HUES6 (cell line): ENCODE data around the gene PBX1.

Experiments
- H3K27ac ChIP-seq: 2 replicates; pipeline ENCODE4 v1.7.0; 2013; ENCODE audit warnings: low read depth, mild to moderate bottlenecking, low read length, inconsistent platforms
- H3K27me3 ChIP-seq: 2 replicates; pipeline ENCODE4 v1.6.1; 2013; ENCODE audit warnings: low read length; ENCODE audit not compliant: control insufficient read depth, insufficient read depth
- H3K36me3 ChIP-seq: 2 replicates; pipeline ENCODE4 v1.6.1; 2013; ENCODE audit warnings: low read length; ENCODE audit not compliant: control insufficient read depth, insufficient read depth
- H3K4me1 ChIP-seq: 2 replicates; pipeline ENCODE4 v1.6.1; 2013; ENCODE audit warnings: low read length; ENCODE audit not compliant: control insufficient read depth, insufficient read depth
- H3K4me3 ChIP-seq: 2 replicates; pipeline ENCODE4 v1.5.1; 2013; ENCODE audit warnings: low read depth, low read length
- H3K9ac ChIP-seq: one replicate; pipeline ENCODE4 v1.6.1; 2013; ENCODE audit warnings: mild to moderate bottlenecking, low read length
- H3K9me3 ChIP-seq: 2 replicates; pipeline ENCODE4 v1.6.1; 2013; ENCODE audit warnings: low read depth, low read length; ENCODE audit not compliant: control insufficient read depth, insufficient read depth

PBX1 gene

DNA sequence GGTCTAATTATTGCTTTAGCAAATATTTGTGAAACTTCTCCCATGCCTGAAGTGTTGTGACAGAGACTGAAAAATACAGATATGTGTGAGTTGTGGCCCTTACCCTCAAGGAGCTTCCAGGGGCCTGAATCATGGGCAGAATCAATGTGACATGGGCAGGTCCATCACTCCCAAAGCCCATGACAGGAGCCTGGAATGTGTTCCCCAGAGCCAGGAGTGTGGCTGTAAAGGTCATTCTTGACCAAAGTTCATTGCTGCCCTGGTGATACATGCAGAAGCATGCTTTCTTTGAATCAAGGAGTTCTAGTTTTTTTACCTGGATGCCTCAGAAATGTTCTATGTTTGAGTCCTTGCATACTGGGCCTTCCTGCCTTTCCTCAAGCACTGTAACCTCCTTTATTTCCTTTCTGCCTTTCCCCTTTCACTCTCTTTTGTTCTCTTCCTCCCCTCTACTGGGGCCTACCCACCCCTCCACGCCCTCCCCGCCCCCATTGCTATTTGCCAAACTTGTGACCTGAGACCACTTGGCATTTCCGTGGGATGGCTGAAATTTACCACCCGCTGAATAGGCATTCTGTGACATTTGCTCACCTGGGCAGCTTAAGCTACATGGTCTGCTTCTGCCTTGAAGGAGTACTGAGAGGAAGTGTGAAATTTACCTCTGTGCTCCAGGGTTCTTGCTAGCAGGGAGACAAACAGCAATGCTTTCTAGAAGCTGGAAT is 19.7 kb downstream of the PBX1 start:
- peaks cover 66% of the 10 kb centered on the region for H3K4me1 ChIP-seq
- peak overlapping the region; percentile 37; the same call in 1 of the 2 replicates for H3K27ac ChIP-seq
- peaks cover 2% of the 10 kb centered on the region; the same call in 1 of the 2 replicates for H3K36me3 ChIP-seq
- H3K9me3 ChIP-seq, result no peaks in the 10 kb centered on the region
- H3K27me3 ChIP-seq, result no peaks in the 10 kb centered on the region
- peak overlapping the region; percentile 13; the same call in 1 of the 2 replicates for H3K4me3 ChIP-seq
- no peak overlapping the region for H3K9ac ChIP-seq

DNA sequence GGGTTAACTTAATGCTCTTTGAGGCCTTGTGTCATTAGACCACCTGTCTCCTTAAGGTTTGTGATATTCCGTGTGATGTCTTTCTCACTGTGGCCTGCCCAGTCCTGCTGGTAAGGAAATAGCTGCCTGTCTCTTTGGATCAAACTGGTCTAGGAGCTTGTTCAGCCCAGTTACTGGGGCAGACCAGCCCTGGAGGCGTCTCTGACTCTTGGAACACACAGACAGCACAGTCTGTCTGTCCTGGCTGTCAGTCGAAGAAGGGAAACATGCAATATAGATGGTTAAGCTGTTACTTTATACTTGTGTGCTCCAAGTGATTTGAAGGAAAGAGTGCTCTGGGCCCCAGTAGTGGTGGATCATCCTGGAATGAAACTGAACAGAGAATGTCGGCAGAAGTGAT is 20.4 kb downstream of the PBX1 start:
- H3K27ac ChIP-seq, result no peak overlapping the region; the same call in 1 of the 2 replicates
- no peak overlapping the region; the same call in 1 of the 2 replicates for H3K4me3 ChIP-seq
- H3K36me3 ChIP-seq, result peaks cover 2% of the 10 kb centered on the region; the same call in 1 of the 2 replicates

DNA sequence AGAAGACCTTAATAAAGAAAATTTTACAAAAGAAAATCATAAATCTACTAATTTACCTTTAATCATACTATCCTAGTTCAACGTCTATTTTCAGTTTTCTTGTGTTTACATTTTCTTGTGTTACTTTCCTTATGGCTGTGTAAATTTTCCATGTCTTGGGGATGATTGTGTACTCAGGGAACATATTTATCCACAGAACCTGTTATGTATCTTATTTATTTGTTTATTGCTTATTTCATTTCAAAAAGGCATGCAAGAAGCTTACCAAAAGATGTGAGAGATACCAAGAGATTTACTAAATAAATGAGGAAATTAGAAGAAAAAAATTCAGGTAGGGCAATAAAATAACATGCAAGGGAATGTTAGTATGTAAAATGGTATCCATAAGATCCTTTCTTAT is 22.8 kb downstream of the PBX1 start:
- Histone ChIP-seq H3K4me3 (no peak overlapping the region), H3K27me3 (no peaks in the 10 kb centered on the region), H3K4me1 (peaks cover 70% of the 10 kb centered on the region), H3K36me3 (peaks cover 10% of the 10 kb centered on the region), H3K27ac (no peak overlapping the region), H3K9ac (no peak overlapping the region), H3K9me3 (no peaks in the 10 kb centered on the region)

More for the DNA sequence above, 20.4 kb downstream of the PBX1 start:
- Histone ChIP-seq H3K9ac (no peak overlapping the region), H3K9me3 (no peaks in the 10 kb centered on the region), H3K27me3 (no peaks in the 10 kb centered on the region), H3K4me1 (peaks cover 68% of the 10 kb centered on the region)

DNA sequence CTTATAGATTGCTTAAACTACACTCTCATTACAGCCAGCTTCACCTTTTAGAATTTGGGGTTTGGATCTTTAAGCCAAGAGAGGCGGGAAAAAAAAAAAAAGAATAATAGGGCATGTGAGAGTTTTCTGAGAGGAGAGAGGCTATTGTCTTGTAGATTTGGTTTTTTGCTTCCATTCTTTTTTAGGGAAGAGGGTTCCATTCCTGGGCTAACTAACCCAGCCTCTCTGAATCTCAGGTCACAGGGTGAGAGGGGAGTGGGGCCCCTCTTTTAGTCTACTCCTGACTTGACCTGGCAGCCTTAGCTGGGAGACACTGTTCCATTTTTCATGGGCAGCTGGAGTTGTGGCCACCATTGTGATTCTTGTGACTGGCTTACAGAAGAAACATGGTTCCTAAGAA is 24.2 kb downstream of the PBX1 start:
- peaks cover 70% of the 10 kb centered on the region for H3K4me1 ChIP-seq
- H3K9me3 ChIP-seq, result no peaks in the 10 kb centered on the region
- H3K36me3 ChIP-seq, result peaks cover 12% of the 10 kb centered on the region
- no peaks in the 10 kb centered on the region for H3K27me3 ChIP-seq
- no peak overlapping the region for H3K9ac ChIP-seq
- peak overlapping the region; percentile 24; the same call in 1 of the 2 replicates for H3K4me3 ChIP-seq
- no peak overlapping the region for H3K27ac ChIP-seq

DNA sequence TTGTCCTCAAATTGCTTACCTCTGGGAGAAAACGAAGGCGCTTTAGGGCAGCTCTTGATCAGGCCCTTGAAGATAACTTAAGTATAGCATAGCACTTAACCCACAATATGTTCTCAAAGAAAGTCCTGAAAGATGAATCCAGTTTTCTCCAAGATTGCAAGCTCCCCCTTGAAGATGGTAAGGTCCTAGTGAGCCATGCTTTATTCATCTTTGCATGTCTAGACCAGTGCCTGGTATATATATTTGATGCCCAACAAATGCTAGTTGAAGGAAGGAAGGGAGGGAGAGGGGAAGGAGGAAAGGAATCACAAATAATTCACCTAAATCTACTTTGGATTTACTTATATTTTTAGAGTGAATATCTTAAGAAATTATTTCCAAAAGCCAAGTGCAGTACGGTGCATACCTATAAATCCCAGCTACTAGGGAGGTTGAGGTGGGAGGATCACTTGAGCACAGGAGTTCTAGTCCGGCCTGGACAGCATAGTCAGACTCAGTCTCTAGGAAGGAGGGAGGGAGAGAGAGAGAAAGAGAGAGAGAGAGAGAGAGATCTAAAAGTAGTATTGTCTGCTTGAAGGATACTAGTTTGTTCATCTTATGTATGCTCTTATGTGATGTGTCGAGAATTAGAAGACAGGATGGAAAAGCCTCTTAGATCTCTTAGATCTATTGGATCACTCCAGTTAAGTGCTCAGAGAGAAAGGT is 25.0 kb downstream of the PBX1 start:
- Histone ChIP-seq H3K27ac (no peak overlapping the region), H3K4me1 (peaks cover 69% of the 10 kb centered on the region), H3K27me3 (no peaks in the 10 kb centered on the region), H3K36me3 (peaks cover 12% of the 10 kb centered on the region), H3K4me3 (no peak overlapping the region), H3K9ac (no peak overlapping the region), H3K9me3 (no peaks in the 10 kb centered on the region)

DNA sequence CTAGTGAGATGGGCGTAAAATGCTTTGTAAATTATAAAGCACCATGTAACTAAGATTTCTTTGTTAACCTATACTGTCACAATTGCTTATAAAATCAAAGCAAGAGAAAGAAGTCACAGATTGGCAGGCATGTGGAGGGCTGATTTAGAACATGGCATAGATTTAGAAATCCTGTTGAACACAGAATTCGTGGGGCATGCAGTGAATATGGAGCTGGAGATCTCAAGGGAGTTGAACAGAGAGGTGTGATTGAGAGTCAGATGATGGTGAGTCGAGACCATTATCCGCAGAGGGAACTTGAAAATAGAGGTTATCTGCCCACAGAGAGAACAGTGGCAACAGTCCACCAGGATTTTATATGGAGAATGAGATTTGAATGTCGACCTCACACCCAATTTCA is 27.6 kb downstream of the PBX1 start:
- Histone ChIP-seq H3K27me3 (no peaks in the 10 kb centered on the region), H3K9ac (no peak overlapping the region), H3K9me3 (no peaks in the 10 kb centered on the region), H3K36me3 (peaks cover 12% of the 10 kb centered on the region), H3K4me3 (no peak overlapping the region), H3K27ac (no peak overlapping the region), H3K4me1 (peaks cover 85% of the 10 kb centered on the region)

DNA sequence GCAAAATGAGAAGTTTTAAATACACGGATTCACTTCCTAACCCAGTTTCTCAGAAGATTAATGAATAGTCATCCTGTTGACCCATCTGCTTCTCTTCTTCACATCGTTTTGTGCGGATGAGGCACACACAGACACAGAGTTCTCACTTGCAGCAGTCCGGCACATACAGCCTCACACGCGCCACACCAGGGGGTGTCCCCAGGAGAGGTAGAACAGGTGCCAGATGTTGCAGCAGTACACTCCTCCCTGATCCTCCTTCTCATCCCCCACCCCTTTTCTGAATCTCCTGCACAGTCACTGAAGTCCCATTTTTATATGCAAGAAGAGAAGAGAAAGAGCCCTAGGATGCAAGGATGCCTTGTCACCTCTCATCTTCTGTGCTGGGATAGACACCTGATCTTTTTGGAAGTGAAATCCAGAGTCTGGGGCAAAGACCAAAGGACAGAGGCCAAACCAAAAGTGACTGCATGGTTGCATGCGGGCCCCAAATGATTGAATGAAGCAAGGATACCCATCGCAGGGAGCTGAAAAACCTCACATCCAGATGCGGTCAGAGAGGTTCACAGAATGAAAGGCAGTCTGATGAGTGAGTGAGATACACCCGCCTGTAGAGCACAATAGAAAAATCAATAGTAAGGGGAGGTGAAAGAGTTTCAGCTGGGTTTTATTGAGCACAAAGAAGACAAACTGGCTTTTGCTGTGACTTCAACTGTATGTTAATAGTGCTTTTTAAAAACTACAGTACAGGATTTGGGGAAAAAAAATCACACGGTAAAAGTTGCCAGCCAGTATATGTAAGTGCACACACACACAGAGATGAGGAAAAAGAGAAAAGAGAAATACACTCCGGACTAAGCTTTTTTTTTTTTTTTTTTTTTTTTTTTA is 28.9 kb downstream of the PBX1 start:
- H3K9ac ChIP-seq, result peak overlapping the region; percentile 30
- H3K36me3 ChIP-seq, result peaks cover 12% of the 10 kb centered on the region
- H3K4me3 ChIP-seq, result 0 out of 2 replicates have a peak overlapping the region, but pooled peaks have one; percentile 38
- peaks cover 94% of the 10 kb centered on the region for H3K4me1 ChIP-seq
- no peaks in the 10 kb centered on the region for H3K27me3 ChIP-seq
- H3K9me3 ChIP-seq, result no peaks in the 10 kb centered on the region
- no peak overlapping the region for H3K27ac ChIP-seq

DNA sequence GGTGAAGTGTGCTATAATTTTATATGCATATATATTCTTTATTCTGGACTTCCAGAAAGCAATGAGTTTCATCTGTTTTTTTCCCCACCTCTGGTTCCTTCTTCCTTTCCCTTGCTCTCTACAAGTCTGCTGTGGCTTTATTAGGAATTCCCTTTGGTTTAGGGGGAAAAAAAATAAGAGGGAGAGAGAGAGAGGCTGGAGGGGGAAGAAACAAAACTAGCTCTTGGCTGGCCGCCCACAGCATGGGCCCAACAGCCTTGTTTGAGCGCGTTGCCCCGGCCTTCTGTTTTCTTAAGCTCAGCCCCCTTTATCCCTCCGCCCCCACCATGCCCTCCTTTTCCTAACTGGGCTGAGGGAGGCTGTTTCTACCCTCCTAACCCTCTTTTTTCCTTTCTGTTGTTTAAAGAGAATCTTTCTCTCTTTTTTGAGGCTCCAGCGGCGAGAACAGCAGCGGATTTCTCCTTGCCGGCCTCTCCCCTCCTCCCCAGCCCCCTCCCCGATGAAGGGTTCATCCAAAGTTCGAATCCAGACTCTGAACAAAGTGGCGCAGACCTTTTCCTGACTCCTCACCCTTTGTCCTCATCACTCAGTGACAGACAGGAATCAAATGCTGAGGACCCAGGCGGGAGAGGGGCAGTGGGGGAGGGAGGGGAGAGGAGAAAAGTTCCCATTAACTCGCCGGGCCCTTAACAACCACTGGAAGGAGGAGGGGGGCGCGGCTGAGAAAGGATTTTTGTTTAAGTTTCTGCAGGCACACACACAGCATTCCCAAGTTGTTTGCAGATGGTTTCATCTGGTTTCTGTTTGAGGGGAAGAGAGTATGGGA is 29.7 kb downstream of the PBX1 start:
- Histone ChIP-seq H3K27ac (peak overlapping the region; percentile 83), H3K9ac (no peak overlapping the region), H3K27me3 (no peaks in the 10 kb centered on the region), H3K9me3 (no peaks in the 10 kb centered on the region), H3K36me3 (peaks cover 12% of the 10 kb centered on the region), H3K4me3 (peak overlapping the region; percentile 38), H3K4me1 (peaks cover 93% of the 10 kb centered on the region)

DNA sequence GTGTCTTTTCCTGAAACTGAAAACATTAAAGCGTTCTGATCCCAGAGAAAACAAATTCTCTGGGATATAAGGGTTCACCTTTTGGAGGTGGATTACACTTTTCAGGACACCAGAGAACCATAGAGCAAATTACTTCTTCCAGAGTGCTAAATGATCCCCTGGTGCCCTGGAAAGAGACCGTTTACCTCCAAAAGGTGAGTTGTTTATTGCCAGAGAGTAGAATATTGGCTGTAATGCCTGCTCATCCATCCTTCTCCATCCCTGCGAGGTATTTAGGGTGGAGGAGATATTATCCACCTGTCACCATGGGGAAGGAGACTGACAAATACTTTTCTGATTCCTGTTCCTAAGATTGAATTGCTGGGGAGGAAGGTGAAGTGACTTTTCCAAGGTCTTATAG is 30.4 kb downstream of the PBX1 start:
- H3K4me3 ChIP-seq, result peak overlapping the region; percentile 38; the same call in 1 of the 2 replicates
- H3K36me3 ChIP-seq, result peaks cover 12% of the 10 kb centered on the region
- H3K27me3 ChIP-seq, result no peaks in the 10 kb centered on the region
- peak overlapping the region; percentile 83 for H3K27ac ChIP-seq
- peaks cover 87% of the 10 kb centered on the region for H3K4me1 ChIP-seq
- H3K9me3 ChIP-seq, result no peaks in the 10 kb centered on the region
- H3K9ac ChIP-seq, result peak overlapping the region; percentile 36

DNA sequence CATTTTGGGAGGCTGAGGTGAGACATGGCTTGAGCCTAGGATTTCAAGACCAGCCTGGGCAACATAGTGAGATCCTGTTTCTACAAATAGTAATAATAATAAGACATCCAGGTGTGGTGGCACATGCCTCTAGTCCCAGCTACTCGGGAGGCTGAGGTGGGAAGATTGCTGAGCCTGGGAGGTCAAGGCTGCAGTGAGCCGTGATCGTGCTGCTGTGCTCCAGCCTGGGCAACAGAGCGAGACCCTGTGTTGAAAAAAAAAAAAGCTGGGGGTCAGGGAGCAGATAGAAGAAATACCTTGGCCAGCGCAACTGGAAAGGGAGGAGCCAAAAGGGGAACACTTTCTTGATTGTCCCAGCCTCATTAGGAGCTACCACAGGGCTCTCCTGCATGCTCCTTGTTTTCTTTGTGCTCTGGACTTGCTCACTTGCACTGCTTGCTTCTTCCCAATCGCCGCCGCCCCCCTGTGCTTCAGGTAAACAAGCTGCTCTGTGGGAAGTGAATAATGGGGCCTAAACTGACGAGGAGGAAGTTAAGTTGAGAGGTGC is 31.1 kb downstream of the PBX1 start:
- no peaks in the 10 kb centered on the region for H3K27me3 ChIP-seq
- H3K4me3 ChIP-seq, result peak overlapping the region; percentile 12; the same call in 1 of the 2 replicates
- H3K9ac ChIP-seq, result peak overlapping the region; percentile 36
- no peaks in the 10 kb centered on the region for H3K9me3 ChIP-seq
- H3K27ac ChIP-seq, result no peak overlapping the region
- peaks cover 81% of the 10 kb centered on the region for H3K4me1 ChIP-seq
- peaks cover 12% of the 10 kb centered on the region for H3K36me3 ChIP-seq
